ENCODE results near the gene STK39. TPM values are rescaled to one million over a fixed set of nuclear protein-coding genes. Genes with fewer than 3 reads are reported as not detected.

Gene STK39
- total RNA-seq, 1 donor from 2014 or later = 18.5 TPM

GRCh38 chr2:168120730-168121129 lies 126.7 kb downstream of the STK39 start:
- ChIA-PET POLR2A (no interaction called here), CTCF (interaction anchor here (0.7 to 6.9 kb wide), 7 partner anchors 10 to 1583 kb away, joined by 3 to 178 read pairs (median 11); partner anchors contain the start of gene B3GALT1)
- Mint-ChIP-seq H3K27me3 (no peaks in the 10 kb centered on the region), H3K9me3 (no peaks in the 10 kb centered on the region), H3K36me3 (ENCODE audit: low read depth) (peaks cover 19% of the 10 kb centered on the region), H3K4me3 (no peak overlapping the region), H3K27ac (no peak overlapping the region), H3K4me1 (no peaks in the 10 kb centered on the region)
- no peak for TF ChIP-seq CTCF (IDR thresholded peaks at IDR 0.05)
- DNase-seq = no peak
- intact Hi-C loops (cut with micrococcal nuclease) = no loop called here
- ATAC-seq (ENCODE audit: low read depth) = no peak

GRCh38 chr2:168120310-168120709 lies 127.1 kb downstream of the STK39 start:
- intact Hi-C loops (cut with micrococcal nuclease) = no loop called here
- no peak for TF ChIP-seq CTCF (IDR thresholded peaks at IDR 0.05)
- Mint-ChIP-seq H3K4me1 (no peaks in the 10 kb centered on the region), H3K36me3 (ENCODE audit: low read depth) (peaks cover 15% of the 10 kb centered on the region), H3K27ac (no peak overlapping the region), H3K9me3 (no peaks in the 10 kb centered on the region), H3K4me3 (no peak overlapping the region), H3K27me3 (no peaks in the 10 kb centered on the region)
- no peak for DNase-seq
- ChIA-PET POLR2A (no interaction called here), CTCF (interaction anchor here (0.7 to 6.9 kb wide), 15 partner anchors 9 to 1582 kb away, joined by 3 to 178 read pairs (median 6); partner anchors contain the start of gene B3GALT1)
- ATAC-seq (ENCODE audit: low read depth) = no peak

GRCh38 chr2:168119515-168120141 lies 127.8 kb downstream of the STK39 start:
- no peak overlapping the region for H3K4me3 Mint-ChIP-seq
- peak; percentile 64 for ATAC-seq (ENCODE audit: low read depth)
- ChIA-PET POLR2A (interaction anchor here (0.6 kb wide), 2 partner anchors 87 to 161 kb away, joined by 3 to 5 read pairs; no protein-coding TSS in a partner anchor), CTCF (interaction anchor here (0.7 to 6.9 kb wide), 41 partner anchors 9 to 1582 kb away, joined by 3 to 178 read pairs (median 4); no protein-coding TSS in a partner anchor)
- intact Hi-C loops (cut with micrococcal nuclease) = loop anchor here (1.0 to 10.0 kb wide), 7 partner anchors 252 to 1580 kb away; partner anchors contain the start of gene B3GALT1
- H3K9me3 Mint-ChIP-seq = no peaks in the 10 kb centered on the region
- no peak for TF ChIP-seq CTCF (IDR thresholded peaks at IDR 0.05)
- DNase-seq = no peak
- no peaks in the 10 kb centered on the region for H3K4me1 Mint-ChIP-seq
- no peak overlapping the region for H3K27ac Mint-ChIP-seq
- H3K36me3 Mint-ChIP-seq (ENCODE audit: low read depth) = peaks cover 16% of the 10 kb centered on the region
- H3K27me3 Mint-ChIP-seq = no peaks in the 10 kb centered on the region

GRCh38 chr2:168118733-168119514 lies 128.5 kb downstream of the STK39 start:
- peak; percentile 52 for TF ChIP-seq CTCF (IDR thresholded peaks at IDR 0.05)
- ChIA-PET CTCF (interaction anchor here (0.6 to 6.9 kb wide), 53 partner anchors 8 to 1581 kb away, joined by 3 to 178 read pairs (median 4); no protein-coding TSS in a partner anchor), POLR2A (interaction anchor here (0.6 to 0.7 kb wide), 3 partner anchors 13 to 160 kb away, joined by 3 to 12 read pairs (median 4); partner anchors contain the start of gene STK39)
- intact Hi-C loops (cut with micrococcal nuclease) = loop anchor here (1.0 to 10.0 kb wide), 8 partner anchors 154 to 1580 kb away; partner anchors contain the start of gene B3GALT1
- peaks cover 16% of the 10 kb centered on the region for H3K36me3 Mint-ChIP-seq (ENCODE audit: low read depth)
- H3K27ac Mint-ChIP-seq = no peak overlapping the region
- no peaks in the 10 kb centered on the region for H3K27me3 Mint-ChIP-seq
- ATAC-seq (ENCODE audit: low read depth) (peak; percentile 71), DNase-seq (no peak)
- no peak overlapping the region for H3K4me3 Mint-ChIP-seq
- H3K4me1 Mint-ChIP-seq = no peaks in the 10 kb centered on the region
- H3K9me3 Mint-ChIP-seq = no peaks in the 10 kb centered on the region

Measured in activated B cell treated with CpG ODN at 0.5 μM for 24 hours (primary cell).